ENCODE data around the gene ZBTB7A. TPM values are rescaled to one million over a fixed set of nuclear protein-coding genes. Genes with fewer than 3 reads are reported as not detected.

The ZBTB7A gene
- total RNA-seq, 1 donor from 2014 or later, result 14.5 TPM

DNA sequence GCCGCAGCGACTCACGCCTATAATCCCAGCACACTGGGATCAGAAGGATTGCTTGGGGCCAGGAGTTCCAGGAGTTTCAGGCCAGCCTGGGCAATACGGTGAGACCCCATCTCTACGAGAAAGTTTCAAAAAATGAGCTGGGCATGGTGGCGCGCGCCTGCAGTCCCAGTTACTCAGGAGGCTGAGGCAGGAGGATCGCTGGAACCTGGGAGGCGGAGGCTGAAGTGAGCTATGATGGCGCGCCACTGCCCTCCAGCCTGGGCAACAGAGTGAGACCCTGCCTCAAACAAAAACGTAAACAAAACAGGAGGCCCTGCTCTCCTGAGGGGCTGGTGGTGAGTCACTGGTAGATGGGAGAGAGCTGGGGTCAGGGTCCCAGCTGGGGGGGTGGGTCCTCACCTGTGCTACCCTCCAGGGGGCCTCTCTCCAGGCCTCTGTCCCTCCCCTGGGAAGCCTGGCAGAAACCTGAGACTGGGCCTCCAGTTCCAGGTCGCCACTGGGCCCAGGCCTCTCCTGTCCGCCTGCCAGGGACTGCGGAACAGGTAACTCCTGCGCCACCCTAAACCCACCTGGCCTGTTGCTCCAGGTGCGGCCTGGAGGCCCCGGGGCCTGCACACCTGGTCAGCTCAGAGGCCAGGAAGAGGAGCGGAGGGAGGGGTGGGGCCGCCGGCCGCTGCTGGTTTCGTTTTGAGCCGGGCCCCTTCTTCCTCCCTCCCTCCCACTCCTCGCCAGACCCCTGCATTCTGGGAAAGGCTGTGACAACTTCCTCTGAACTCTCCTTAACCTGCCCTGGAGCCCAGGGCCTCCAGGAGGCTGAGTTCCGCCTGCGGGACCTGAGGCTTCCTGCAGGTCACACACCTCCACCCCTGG lies 17.2 kb upstream of the ZBTB7A start:
- Mint-ChIP-seq H3K9me3 (ENCODE audit: unreplicated experiment) (no peaks in the 10 kb centered on the region), H3K36me3 (ENCODE audit: low read depth, unreplicated experiment) (no peaks in the 10 kb centered on the region), H3K27ac (ENCODE audit: unreplicated experiment) (no peak overlapping the region), H3K27me3 (ENCODE audit: unreplicated experiment) (peaks cover 8% of the 10 kb centered on the region), H3K4me3 (ENCODE audit: unreplicated experiment) (no peak overlapping the region), H3K4me1 (ENCODE audit: unreplicated experiment) (no peaks in the 10 kb centered on the region)
- no peak for DNase-seq (ENCODE audit: low spot score)
- TF ChIP-seq, protein P1, sequence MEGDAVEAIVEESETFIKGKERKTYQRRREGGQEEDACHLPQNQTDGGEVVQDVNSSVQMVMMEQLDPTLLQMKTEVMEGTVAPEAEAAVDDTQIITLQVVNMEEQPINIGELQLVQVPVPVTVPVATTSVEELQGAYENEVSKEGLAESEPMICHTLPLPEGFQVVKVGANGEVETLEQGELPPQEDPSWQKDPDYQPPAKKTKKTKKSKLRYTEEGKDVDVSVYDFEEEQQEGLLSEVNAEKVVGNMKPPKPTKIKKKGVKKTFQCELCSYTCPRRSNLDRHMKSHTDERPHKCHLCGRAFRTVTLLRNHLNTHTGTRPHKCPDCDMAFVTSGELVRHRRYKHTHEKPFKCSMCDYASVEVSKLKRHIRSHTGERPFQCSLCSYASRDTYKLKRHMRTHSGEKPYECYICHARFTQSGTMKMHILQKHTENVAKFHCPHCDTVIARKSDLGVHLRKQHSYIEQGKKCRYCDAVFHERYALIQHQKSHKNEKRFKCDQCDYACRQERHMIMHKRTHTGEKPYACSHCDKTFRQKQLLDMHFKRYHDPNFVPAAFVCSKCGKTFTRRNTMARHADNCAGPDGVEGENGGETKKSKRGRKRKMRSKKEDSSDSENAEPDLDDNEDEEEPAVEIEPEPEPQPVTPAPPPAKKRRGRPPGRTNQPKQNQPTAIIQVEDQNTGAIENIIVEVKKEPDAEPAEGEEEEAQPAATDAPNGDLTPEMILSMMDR (IDR thresholded peaks at IDR 0.05; ENCODE audit: unreplicated experiment), result no peak

DNA sequence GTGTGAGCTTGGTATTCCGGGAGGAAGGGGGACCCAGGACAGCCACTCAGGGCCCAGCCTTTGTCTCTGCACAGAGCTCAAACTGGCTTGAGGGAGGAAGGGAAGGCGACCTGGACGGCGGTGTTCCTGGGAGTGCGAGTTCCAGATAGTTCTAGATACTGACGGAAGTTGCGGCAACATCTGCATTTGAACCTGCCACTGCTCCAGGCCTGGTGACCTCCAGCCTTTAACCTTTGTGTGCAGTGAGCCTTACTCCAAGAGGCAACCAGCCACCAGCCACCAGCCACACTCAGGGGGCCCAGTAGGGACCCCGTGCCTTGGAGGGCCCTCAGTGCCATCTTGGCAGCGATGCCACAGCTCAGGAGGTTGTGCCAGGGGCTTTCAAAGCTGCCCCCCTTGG lies 15.5 kb upstream of the ZBTB7A start:
- H3K4me3 Mint-ChIP-seq (ENCODE audit: unreplicated experiment), result no peak overlapping the region
- H3K4me1 Mint-ChIP-seq (ENCODE audit: unreplicated experiment), result no peaks in the 10 kb centered on the region
- DNase-seq (ENCODE audit: low spot score), result no peak
- no peaks in the 10 kb centered on the region for H3K36me3 Mint-ChIP-seq (ENCODE audit: low read depth, unreplicated experiment)
- no peaks in the 10 kb centered on the region for H3K9me3 Mint-ChIP-seq (ENCODE audit: unreplicated experiment)
- no peak overlapping the region for H3K27ac Mint-ChIP-seq (ENCODE audit: unreplicated experiment)
- TF ChIP-seq, protein P1 (IDR thresholded peaks at IDR 0.05; ENCODE audit: unreplicated experiment), result no peak
- H3K27me3 Mint-ChIP-seq (ENCODE audit: unreplicated experiment), result peaks cover 8% of the 10 kb centered on the region

DNA sequence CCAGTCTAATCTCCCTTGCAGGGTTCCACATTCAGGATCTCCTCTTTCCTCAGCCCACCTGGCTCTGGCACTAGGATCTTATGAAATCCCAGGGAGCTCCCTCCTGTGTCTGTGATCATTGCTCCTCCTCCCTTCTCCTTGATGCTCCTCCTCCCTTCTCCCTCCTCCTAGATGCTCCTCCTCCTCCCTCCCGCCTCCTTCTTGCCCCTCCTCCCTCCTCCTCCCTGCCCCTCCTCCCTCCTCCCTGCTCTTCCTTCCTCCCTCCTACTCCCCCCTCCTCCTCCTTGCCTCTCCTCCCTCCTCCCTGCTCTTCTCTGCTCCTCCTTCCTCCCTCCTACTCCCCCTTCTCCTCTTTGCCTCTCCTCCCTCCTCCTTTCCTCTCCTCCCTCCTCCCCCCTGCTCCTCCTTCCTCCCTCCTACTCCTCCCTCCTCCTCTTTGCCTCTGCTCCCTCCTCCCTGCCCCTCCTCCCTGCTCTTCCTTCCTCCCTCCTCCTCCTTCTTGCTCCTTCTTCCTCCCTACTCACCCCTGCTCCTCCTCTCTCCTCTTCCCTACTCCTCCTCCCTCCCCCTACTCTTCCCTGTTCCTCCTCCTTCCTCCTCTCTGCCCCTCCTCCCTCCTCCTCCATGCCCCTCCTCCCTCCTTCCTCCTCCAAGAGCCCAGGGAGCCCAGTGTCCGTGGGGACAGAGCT lies 14.9 kb upstream of the ZBTB7A start:
- no peaks in the 10 kb centered on the region for H3K36me3 Mint-ChIP-seq (ENCODE audit: low read depth, unreplicated experiment)
- H3K27me3 Mint-ChIP-seq (ENCODE audit: unreplicated experiment), result peaks cover 8% of the 10 kb centered on the region
- H3K4me1 Mint-ChIP-seq (ENCODE audit: unreplicated experiment), result no peaks in the 10 kb centered on the region
- TF ChIP-seq, protein P1 (IDR thresholded peaks at IDR 0.05; ENCODE audit: unreplicated experiment), result no peak
- no peaks in the 10 kb centered on the region for H3K9me3 Mint-ChIP-seq (ENCODE audit: unreplicated experiment)
- H3K4me3 Mint-ChIP-seq (ENCODE audit: unreplicated experiment), result no peak overlapping the region
- no peak for DNase-seq (ENCODE audit: low spot score)
- no peak overlapping the region for H3K27ac Mint-ChIP-seq (ENCODE audit: unreplicated experiment)

DNA sequence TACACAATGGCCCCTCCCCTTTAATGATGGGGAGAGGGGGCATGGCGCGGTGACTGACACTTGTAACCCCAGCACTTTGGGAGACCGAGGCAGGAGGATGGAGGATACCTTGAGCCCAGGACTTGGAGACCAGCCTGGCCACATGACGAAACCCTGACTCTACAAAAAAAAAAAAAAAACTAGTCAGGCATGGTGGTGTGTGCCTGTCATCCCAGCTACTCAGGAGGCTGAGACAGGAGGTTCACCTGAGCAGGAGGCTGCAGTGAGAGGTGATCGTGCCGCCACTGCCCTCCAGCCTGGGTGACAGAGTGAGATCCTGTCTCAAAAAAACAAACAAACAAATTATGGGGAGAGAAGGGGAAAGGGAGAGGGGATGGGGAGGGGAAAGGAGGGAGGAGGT lies 13.8 kb upstream of the ZBTB7A start:
- no peak overlapping the region for H3K27ac Mint-ChIP-seq (ENCODE audit: unreplicated experiment)
- H3K27me3 Mint-ChIP-seq (ENCODE audit: unreplicated experiment), result peaks cover 5% of the 10 kb centered on the region
- H3K36me3 Mint-ChIP-seq (ENCODE audit: low read depth, unreplicated experiment), result no peaks in the 10 kb centered on the region
- no peaks in the 10 kb centered on the region for H3K4me1 Mint-ChIP-seq (ENCODE audit: unreplicated experiment)
- TF ChIP-seq, protein P1 (IDR thresholded peaks at IDR 0.05; ENCODE audit: unreplicated experiment), result no peak
- H3K4me3 Mint-ChIP-seq (ENCODE audit: unreplicated experiment), result no peak overlapping the region
- no peaks in the 10 kb centered on the region for H3K9me3 Mint-ChIP-seq (ENCODE audit: unreplicated experiment)
- no peak for DNase-seq (ENCODE audit: low spot score)
